HEK293 (cell line): ENCODE results near the gene SARNP.

Source experiments
- BCL6B ChIP-seq: fragments of 450-650 bp; formaldehyde crosslinking; IDR thresholded peaks from 2 replicates; pipeline ENCODE4 v1.5.1; 2017; ENCODE audit warnings: missing biosample characterization, missing genetic modification characterization
- EGR2 ChIP-seq: fragments of 450-650 bp; formaldehyde crosslinking; IDR thresholded peaks from 2 replicates; pipeline ENCODE4 v1.5.1; 2016; ENCODE audit warnings: low read depth, missing biosample characterization, missing genetic modification characterization
- FEZF1 ChIP-seq: fragments of 450-650 bp; formaldehyde crosslinking; IDR thresholded peaks from 2 replicates; pipeline ENCODE4 v1.5.1; 2016; ENCODE audit warnings: missing biosample characterization, missing genetic modification characterization
- GLIS2 ChIP-seq: fragments of 450-650 bp; formaldehyde crosslinking; IDR thresholded peaks from 2 replicates; pipeline ENCODE4 v1.5.1; 2016; ENCODE audit warnings: missing biosample characterization, missing genetic modification characterization
- HIC1 ChIP-seq: fragments of 450-650 bp; formaldehyde crosslinking; IDR thresholded peaks from 2 replicates; pipeline ENCODE4 v1.5.1; 2016; ENCODE audit warnings: missing biosample characterization, missing genetic modification characterization
- KLF1 ChIP-seq: fragments of 450-650 bp; formaldehyde crosslinking; IDR thresholded peaks from 2 replicates; pipeline ENCODE4 v1.5.1; 2016; ENCODE audit warnings: missing biosample characterization, missing genetic modification characterization
- KLF16 ChIP-seq: fragments of 450-650 bp; formaldehyde crosslinking; IDR thresholded peaks from 2 replicates; pipeline ENCODE4 v1.5.1; 2017; ENCODE audit warnings: missing biosample characterization, missing genetic modification characterization
- KLF8 ChIP-seq: fragments of 450-650 bp; formaldehyde crosslinking; IDR thresholded peaks from 2 replicates; pipeline ENCODE4 v1.5.1; 2016; ENCODE audit warnings: missing biosample characterization, missing genetic modification characterization
- MZF1 ChIP-seq: fragments of 450-650 bp; formaldehyde crosslinking; IDR thresholded peaks from 2 replicates; pipeline ENCODE4 v1.5.1; 2017; ENCODE audit warnings: missing biosample characterization, missing genetic modification characterization, borderline replicate concordance
- SP2 ChIP-seq: fragments of 450-650 bp; formaldehyde crosslinking; IDR thresholded peaks from 2 replicates; pipeline ENCODE4 v1.5.1; 2016; ENCODE audit warnings: missing biosample characterization, missing genetic modification characterization
- YY2 ChIP-seq: fragments of 450-650 bp; formaldehyde crosslinking; IDR thresholded peaks from 2 replicates; pipeline ENCODE4 v1.5.1; 2016; ENCODE audit warnings: missing biosample characterization, missing genetic modification characterization
- ZBTB1 ChIP-seq: fragments of 450-650 bp; formaldehyde crosslinking; IDR thresholded peaks from 2 replicates; pipeline ENCODE4 v1.5.1; 2016; ENCODE audit warnings: missing biosample characterization, missing genetic modification characterization
- ZBTB21 ChIP-seq: fragments of 450-650 bp; formaldehyde crosslinking; IDR thresholded peaks from 2 replicates; pipeline ENCODE4 v1.5.1; 2017; ENCODE audit warnings: missing biosample characterization, missing genetic modification characterization
- ZBTB8A ChIP-seq: fragments of 450-650 bp; formaldehyde crosslinking; IDR thresholded peaks from 2 replicates; pipeline ENCODE4 v1.5.1; 2016; ENCODE audit warnings: missing biosample characterization, missing genetic modification characterization
- ZNF112 ChIP-seq: fragments of 450-650 bp; formaldehyde crosslinking; IDR thresholded peaks from 2 replicates; pipeline ENCODE4 v1.5.0; 2017; ENCODE audit warnings: missing biosample characterization, missing genetic modification characterization
- ZNF138 ChIP-seq: fragments of 450-650 bp; formaldehyde crosslinking; IDR thresholded peaks from 2 replicates; pipeline ENCODE4 v1.5.1; 2016; ENCODE audit warnings: missing biosample characterization, missing genetic modification characterization, borderline replicate concordance
- ZNF2 ChIP-seq: fragments of 450-650 bp; formaldehyde crosslinking; IDR thresholded peaks from 2 replicates; pipeline ENCODE4 v1.5.1; 2016; ENCODE audit warnings: missing biosample characterization, missing genetic modification characterization
- ZNF202 ChIP-seq: fragments of 450-650 bp; formaldehyde crosslinking; IDR thresholded peaks from 2 replicates; pipeline ENCODE4 v1.5.1; 2016; ENCODE audit warnings: missing biosample characterization, missing genetic modification characterization, borderline replicate concordance
- ZNF248 ChIP-seq: fragments of 450-650 bp; formaldehyde crosslinking; IDR thresholded peaks from 2 replicates; pipeline ENCODE4 v1.5.1; 2017; ENCODE audit warnings: missing biosample characterization, missing genetic modification characterization
- ZNF292 ChIP-seq: fragments of 450-650 bp; formaldehyde crosslinking; IDR thresholded peaks from 2 replicates; pipeline ENCODE4 v1.5.1; 2016; ENCODE audit warnings: low read depth, missing biosample characterization, missing genetic modification characterization, borderline replicate concordance
- ZNF335 ChIP-seq: fragments of 450-650 bp; formaldehyde crosslinking; conservative IDR thresholded peaks from 2 replicates; pipeline ENCODE4 v1.5.1; 2016; ENCODE audit warnings: missing biosample characterization, missing genetic modification characterization
- ZNF354C ChIP-seq: fragments of 450-650 bp; formaldehyde crosslinking; IDR thresholded peaks from 2 replicates; pipeline ENCODE4 v1.5.1; 2016; ENCODE audit warnings: missing biosample characterization, missing genetic modification characterization, low read depth, borderline replicate concordance
- ZNF394 ChIP-seq: fragments of 450-650 bp; formaldehyde crosslinking; IDR thresholded peaks from 2 replicates; pipeline ENCODE4 v1.5.1; 2016; ENCODE audit warnings: missing biosample characterization, missing genetic modification characterization, mild to moderate bottlenecking, moderate library complexity, borderline replicate concordance
- ZNF416 ChIP-seq: fragments of 450-650 bp; formaldehyde crosslinking; IDR thresholded peaks from 2 replicates; pipeline ENCODE4 v1.5.1; 2016; ENCODE audit warnings: missing biosample characterization, missing genetic modification characterization
- ZNF423 ChIP-seq: fragments of 450-650 bp; formaldehyde crosslinking; IDR thresholded peaks from 2 replicates; pipeline ENCODE4 v1.5.1; 2016; ENCODE audit warnings: missing biosample characterization, missing genetic modification characterization
- ZNF473 ChIP-seq: fragments of 450-650 bp; formaldehyde crosslinking; IDR thresholded peaks from 2 replicates; pipeline ENCODE4 v1.5.1; 2017; ENCODE audit warnings: missing biosample characterization, missing genetic modification characterization
- ZNF544 ChIP-seq: fragments of 450-650 bp; formaldehyde crosslinking; IDR thresholded peaks from 2 replicates; pipeline ENCODE4 v1.5.0; 2017; ENCODE audit warnings: missing biosample characterization, missing genetic modification characterization
- ZNF549 ChIP-seq: fragments of 450-650 bp; IDR thresholded peaks from 2 replicates; pipeline ENCODE4 v1.5.1; 2018; ENCODE audit warnings: missing biosample characterization, missing genetic modification characterization, mild to moderate bottlenecking, inconsistent platforms, moderate library complexity
- ZNF558 ChIP-seq: fragments of 450-650 bp; formaldehyde crosslinking; IDR thresholded peaks from 2 replicates; pipeline ENCODE4 v1.5.1; 2016; ENCODE audit warnings: missing biosample characterization, missing genetic modification characterization
- ZNF560 ChIP-seq: fragments of 450-650 bp; formaldehyde crosslinking; IDR thresholded peaks from 2 replicates; pipeline ENCODE4 v1.5.1; 2017; ENCODE audit warnings: missing biosample characterization, missing genetic modification characterization, borderline replicate concordance
- ZNF639 ChIP-seq: fragments of 450-650 bp; formaldehyde crosslinking; IDR thresholded peaks from 2 replicates; pipeline ENCODE4 v1.5.1; 2016; ENCODE audit warnings: missing biosample characterization, missing genetic modification characterization
- ZNF654 ChIP-seq: fragments of 450-650 bp; formaldehyde crosslinking; IDR thresholded peaks from 2 replicates; pipeline ENCODE4 v1.5.1; 2016; ENCODE audit warnings: low read depth, missing biosample characterization, missing genetic modification characterization
- ZNF670 ChIP-seq: fragments of 450-650 bp; formaldehyde crosslinking; IDR thresholded peaks from 2 replicates; pipeline ENCODE4 v1.5.1; 2016; ENCODE audit warnings: missing biosample characterization, missing genetic modification characterization, low read depth
- ZNF707 ChIP-seq: fragments of 450-650 bp; formaldehyde crosslinking; IDR thresholded peaks from 2 replicates; pipeline ENCODE4 v1.5.1; 2016; ENCODE audit warnings: missing biosample characterization, missing genetic modification characterization
- ZNF768 ChIP-seq: fragments of 450-650 bp; formaldehyde crosslinking; IDR thresholded peaks from 2 replicates; pipeline ENCODE4 v1.5.1; 2018; ENCODE audit warnings: missing biosample characterization, mild to moderate bottlenecking, missing genetic modification characterization
- ZNF776 ChIP-seq: fragments of 450-650 bp; formaldehyde crosslinking; IDR thresholded peaks from 2 replicates; pipeline ENCODE4 v1.5.0; 2017; ENCODE audit warnings: missing biosample characterization, missing genetic modification characterization, borderline replicate concordance
- TF ChIP-seq, protein P1 (sequence below): fragments of 450-650 bp; formaldehyde crosslinking; IDR thresholded peaks from 2 replicates; pipeline ENCODE4 v1.5.1; 2017; ENCODE audit warnings: missing biosample characterization, missing genetic modification characterization

Gene SARNP

DNA sequence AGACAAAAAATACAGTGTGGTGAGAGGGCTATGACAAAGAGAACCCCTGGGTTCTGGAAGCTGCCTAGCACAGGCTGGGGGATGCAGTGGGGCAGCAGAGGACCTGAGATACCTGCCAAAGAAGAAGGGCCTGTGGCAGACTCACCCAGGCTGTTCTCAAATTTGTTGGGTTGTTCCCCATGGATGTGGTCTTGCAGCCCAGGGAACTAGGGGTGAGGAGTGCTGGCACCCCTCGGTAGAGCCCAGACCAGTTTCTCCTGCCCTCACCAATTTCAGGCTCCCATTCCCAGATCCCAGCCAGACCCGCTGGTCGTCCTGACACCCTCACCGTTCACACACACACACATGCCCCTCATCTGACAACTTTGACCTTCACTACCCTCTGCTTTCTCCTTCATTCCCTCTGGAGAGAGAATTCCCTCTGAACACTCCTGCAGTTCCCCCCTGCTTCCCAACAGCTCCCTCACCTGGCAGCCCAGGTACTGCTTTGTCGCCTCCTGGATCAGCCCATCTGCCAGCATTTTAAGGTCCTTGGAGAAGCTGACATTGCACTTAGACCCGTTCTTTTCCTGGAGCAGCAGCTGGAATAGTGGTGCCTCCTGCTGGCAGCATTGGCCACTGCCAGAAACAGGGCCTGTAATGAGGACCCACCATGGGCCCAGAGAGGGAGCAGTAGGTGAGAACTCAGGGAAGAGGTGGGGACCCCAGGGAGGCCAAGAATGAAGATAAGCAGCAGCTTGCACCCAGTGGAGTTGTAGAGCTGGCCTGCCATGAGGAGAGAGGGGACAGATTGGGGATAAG, 80.5 kb downstream of the SARNP start (continued):
- no peak for TF ChIP-seq ZNF639 (tag by site-specific recombination)
- no peak for TF ChIP-seq ZNF416 (tag by site-specific recombination)
- TF ChIP-seq GLIS2 = 0 out of 2 replicates have a peak, but pooled peaks have one; percentile 12
- peak; percentile 84; the same call in 1 of the 2 replicates for TF ChIP-seq ZNF394
- no peak for TF ChIP-seq FEZF1 (tag by site-specific recombination)
- TF ChIP-seq ZNF138 (tag by site-specific recombination) = no peak
- TF ChIP-seq KLF1 (tag by site-specific recombination) = no peak
- TF ChIP-seq ZNF558 (tag by site-specific recombination) = no peak
- TF ChIP-seq ZNF112 (tag by site-specific recombination) = no peak
- peak; percentile 47 for TF ChIP-seq ZNF335
- TF ChIP-seq HIC1 (tag by site-specific recombination) = no peak
- no peak for TF ChIP-seq ZNF423 (tag by site-specific recombination)
- no peak for TF ChIP-seq ZNF292 (tag by site-specific recombination)
- TF ChIP-seq ZBTB8A (tag by site-specific recombination) = peak; percentile 37
- no peak for TF ChIP-seq KLF16 (tag by site-specific recombination)
- no peak for TF ChIP-seq ZNF544 (tag by site-specific recombination)
- TF ChIP-seq, protein P1, sequence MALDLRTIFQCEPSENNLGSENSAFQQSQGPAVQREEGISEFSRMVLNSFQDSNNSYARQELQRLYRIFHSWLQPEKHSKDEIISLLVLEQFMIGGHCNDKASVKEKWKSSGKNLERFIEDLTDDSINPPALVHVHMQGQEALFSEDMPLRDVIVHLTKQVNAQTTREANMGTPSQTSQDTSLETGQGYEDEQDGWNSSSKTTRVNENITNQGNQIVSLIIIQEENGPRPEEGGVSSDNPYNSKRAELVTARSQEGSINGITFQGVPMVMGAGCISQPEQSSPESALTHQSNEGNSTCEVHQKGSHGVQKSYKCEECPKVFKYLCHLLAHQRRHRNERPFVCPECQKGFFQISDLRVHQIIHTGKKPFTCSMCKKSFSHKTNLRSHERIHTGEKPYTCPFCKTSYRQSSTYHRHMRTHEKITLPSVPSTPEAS (tag by site-specific recombination) = no peak
- peak; percentile 73 for TF ChIP-seq ZNF654 (tag by site-specific recombination)
- TF ChIP-seq ZNF776 (tag by site-specific recombination) = no peak
- TF ChIP-seq SP2 (tag by site-specific recombination) = no peak
- no peak; the same call in 1 of the 2 replicates for TF ChIP-seq KLF8
- TF ChIP-seq ZNF549 (tag by site-specific recombination) = no peak
- TF ChIP-seq ZNF202 (tag by site-specific recombination) = no peak
- no peak for TF ChIP-seq ZNF670
- no peak for TF ChIP-seq ZNF768 (tag by site-specific recombination)
- TF ChIP-seq ZNF354C (tag by site-specific recombination) = no peak
- TF ChIP-seq YY2 = no peak
- no peak for TF ChIP-seq ZBTB1 (tag by site-specific recombination)
- TF ChIP-seq ZNF2 (tag by site-specific recombination) = peak; percentile 77
- TF ChIP-seq ZBTB21 (tag by site-specific recombination) = no peak
- TF ChIP-seq ZNF248 = no peak
- TF ChIP-seq ZNF707 (tag by site-specific recombination) = no peak
- no peak for TF ChIP-seq BCL6B (tag by site-specific recombination)
- no peak for TF ChIP-seq ZNF560
- TF ChIP-seq MZF1 (tag by site-specific recombination) = no peak
- TF ChIP-seq EGR2 (tag by site-specific recombination) = no peak
- no peak for TF ChIP-seq ZNF473 (tag by site-specific recombination)
